Progenitor cell of endocrine pancreas (in vitro differentiated cells): Measurements from ENCODE around the gene CADM1. TPM values are rescaled to one million over a fixed set of nuclear protein-coding genes. Genes with fewer than 3 reads are reported as not detected.

Source experiments
- DNase-seq: peaks from one replicate; pipeline ENCODE4 v3.0.0; 2021; ENCODE audit warnings: low spot score; ENCODE audit not compliant: unreplicated experiment
- H3K27ac Mint-ChIP-seq: 2 replicates; pipeline ENCODE4 v1.8.0; 2021; ENCODE audit warnings: mild to moderate bottlenecking, moderate library complexity, mixed read lengths
- H3K27me3 Mint-ChIP-seq: 2 replicates; pipeline ENCODE4 v1.8.0; 2021; ENCODE audit warnings: mixed read lengths
- H3K36me3 Mint-ChIP-seq: 2 replicates; pipeline ENCODE4 v1.8.0; 2022; ENCODE audit warnings: mixed read lengths; ENCODE audit not compliant: insufficient read depth
- H3K4me1 Mint-ChIP-seq: 2 replicates; pipeline ENCODE4 v1.8.0; 2021; ENCODE audit warnings: low read depth, mixed read lengths
- H3K4me3 Mint-ChIP-seq: 2 replicates; pipeline ENCODE4 v1.8.0; 2021; ENCODE audit warnings: low read depth, mild to moderate bottlenecking, moderate library complexity, mixed read lengths
- H3K9me3 Mint-ChIP-seq: 2 replicates; pipeline ENCODE4 v1.8.0; 2021; ENCODE audit warnings: low read depth, mixed read lengths
- CTCF ChIP-seq: fragments of 200-600 bp; sonication (generic); IDR thresholded peaks from one replicate; pipeline ENCODE4 v1.5.0; 2021; ENCODE audit warnings: antibody characterized with exemption, mild to moderate bottlenecking; ENCODE audit not compliant: unreplicated experiment
- total RNA-seq: library from RNA; stranded (reverse); gene quantifications from 2 replicates; pipeline ENCODE4 v1.2.1, GENCODE V29; 2021

Gene CADM1
- total RNA-seq, 1 donor from 2014 or later, result 147 TPM

- Mint-ChIP-seq H3K4me3 (no peak overlapping the region), H3K4me1 (peaks cover 4% of the 10 kb centered on the region), H3K27me3 (no peaks in the 10 kb centered on the region), H3K27ac (no peak overlapping the region), H3K36me3 (no peaks in the 10 kb centered on the region), H3K9me3 (no peaks in the 10 kb centered on the region)
- TF ChIP-seq CTCF, result no peak
- DNase-seq, result no peak
Observed at GRCh38 chr11:115363426-115363825, 140.8 kb downstream of the CADM1 start.

GRCh38 chr11:115362997-115363396 lies 141.2 kb downstream of the CADM1 start:
- Mint-ChIP-seq H3K36me3 (no peaks in the 10 kb centered on the region), H3K9me3 (no peaks in the 10 kb centered on the region), H3K4me3 (no peak overlapping the region), H3K4me1 (peaks cover 4% of the 10 kb centered on the region), H3K27ac (no peak overlapping the region), H3K27me3 (no peaks in the 10 kb centered on the region)
- TF ChIP-seq CTCF, result no peak
- no peak for DNase-seq

- Mint-ChIP-seq H3K9me3 (no peaks in the 10 kb centered on the region), H3K27ac (no peak overlapping the region), H3K4me3 (no peak overlapping the region), H3K27me3 (no peaks in the 10 kb centered on the region), H3K4me1 (peaks cover 8% of the 10 kb centered on the region), H3K36me3 (no peaks in the 10 kb centered on the region)
- DNase-seq, result no peak
- TF ChIP-seq CTCF, result no peak
Observed at GRCh38 chr11:115361025-115361424, 143.2 kb downstream of the CADM1 start.

GRCh38 chr11:115360186-115360824 lies 143.9 kb downstream of the CADM1 start:
- no peak overlapping the region for H3K27ac Mint-ChIP-seq
- TF ChIP-seq CTCF, result peak; percentile 15
- H3K9me3 Mint-ChIP-seq, result no peaks in the 10 kb centered on the region
- DNase-seq, result no peak
- no peaks in the 10 kb centered on the region for H3K27me3 Mint-ChIP-seq
- H3K4me1 Mint-ChIP-seq, result peaks cover 6% of the 10 kb centered on the region
- no peak overlapping the region for H3K4me3 Mint-ChIP-seq
- no peaks in the 10 kb centered on the region for H3K36me3 Mint-ChIP-seq

- Mint-ChIP-seq H3K9me3 (no peaks in the 10 kb centered on the region), H3K4me1 (peaks cover 4% of the 10 kb centered on the region), H3K27ac (no peak overlapping the region), H3K36me3 (no peaks in the 10 kb centered on the region), H3K4me3 (no peak overlapping the region), H3K27me3 (no peaks in the 10 kb centered on the region)
- DNase-seq, result no peak
- no peak for TF ChIP-seq CTCF
Observed at GRCh38 chr11:115357066-115357465, 147.1 kb downstream of the CADM1 start.
